ENCODE data around the gene DYRK3. TPM values are rescaled to one million over a fixed set of nuclear protein-coding genes. Genes with fewer than 3 reads are reported as not detected.

The DYRK3 gene
- total and polyA plus RNA-seq, 9 of the 15 experiments (the other 6 are each of a cell fraction or from before 2014, with no cell fraction given): 4.5 to 33.7 (median 25.7) TPM

- TF ChIP-seq HINFP (tag; conservative IDR thresholded peaks at IDR 0.05; ENCODE audit: low read depth) (no peak), E4F1 (CRISPR knock-in tag; IDR thresholded peaks at IDR 0.05; ENCODE audit: borderline replicate concordance) (no peak), BCOR (IDR thresholded peaks at IDR 0.05) (0 out of 2 replicates have a peak, but pooled peaks have one; percentile 67), ZNF143 (CRISPR knock-in tag; IDR thresholded peaks at IDR 0.05) (0 out of 2 replicates have a peak, but pooled peaks have one; percentile 28), BRF1 (IDR thresholded peaks at IDR 0.05; ENCODE audit: borderline replicate concordance, extremely low read depth, insufficient read length) (no peak), TCF3 (CRISPR knock-in tag; IDR thresholded peaks at IDR 0.05) (peak; percentile 99), ZBTB43 (CRISPR knock-in tag; IDR thresholded peaks at IDR 0.05) (no peak), SMARCE1 (IDR thresholded peaks at IDR 0.05) (peak; percentile 98), TCF7L2 (IDR thresholded peaks at IDR 0.05; ENCODE audit: low read depth, low read length) (no peak), RFX5 (IDR thresholded peaks at IDR 0.05; ENCODE audit: low read depth, low read length) (no peak), NFE2 (IDR thresholded peaks at IDR 0.05; ENCODE audit: low read depth) (peak; percentile 68), MAFF (IDR thresholded peaks at IDR 0.05; ENCODE audit: low read length) (peak; percentile 60; the same call in 1 of the 2 replicates), HDAC2 (IDR thresholded peaks at IDR 0.05) (peak; percentile 94), ZNF449 (CRISPR knock-in tag; IDR thresholded peaks at IDR 0.05) (no peak), PURB (CRISPR knock-in tag; IDR thresholded peaks at IDR 0.05; ENCODE audit: low read depth) (no peak), GATA2 (CRISPR knock-in tag; IDR thresholded peaks at IDR 0.05) (peak; percentile 84)
Observed at GRCh38 chr1:206651958-206652890, 16.9 kb downstream of the DYRK3 start (continued).
